Right atrium auricular region (tissue), 2 donors: ENCODE measurements around the gene ZDHHC18. TPM values are rescaled to one million over a fixed set of nuclear protein-coding genes. Genes with fewer than 3 reads are reported as not detected.

ENCODE experiments used
- DNase-seq: peaks from one replicate; pipeline ENCODE4 v3.0.0-alpha.2; 2019; ENCODE audit warnings: low spot score
- H3K27ac ChIP-seq, 2 donors: fragments of 200-600 bp; sonication (generic); 1 replicate in 1 of 2; 2 replicates in 1 of 2; pipeline ENCODE4 v1.5.1; 2016 to 2019
- H3K27me3 ChIP-seq, 2 donors: fragments of 200-600 bp; sonication (generic); one replicate each; pipeline versions ENCODE4 v1.5.1 to v1.6.0; 2017 to 2019
- H3K36me3 ChIP-seq: fragments of 200-600 bp; sonication (generic); one replicate; pipeline ENCODE4 v1.5.1; 2016
- H3K4me1 ChIP-seq, 2 donors: fragments of 200-600 bp; sonication (generic); one replicate each; pipeline versions ENCODE4 v1.5.1 to v1.6.0; 2017 to 2019
- H3K4me3 ChIP-seq, 2 donors: fragments of 200-600 bp; sonication (generic); 1 replicate in 1 of 2; 2 replicates in 1 of 2; pipeline ENCODE4 v1.5.1; 2017 to 2019; ENCODE audit warnings: mild to moderate bottlenecking in 1 of 2, moderate library complexity in 1 of 2
- H3K9me3 ChIP-seq, 2 donors: fragments of 200-600 bp; sonication (generic); one replicate each; pipeline ENCODE4 v1.5.1; 2019
- CTCF ChIP-seq, 2 donors: fragments of 200-600 bp; sonication (generic); IDR thresholded peaks; one replicate each; pipeline ENCODE4 v1.5.1; 2019; ENCODE audit warnings: antibody characterized with exemption in 2 of 2
- total RNA-seq, 2 donors: library from RNA; depleted of rRNA; stranded (reverse); fragments of >200 nt; gene quantifications; one replicate each; pipeline ENCODE4 v1.1.0, GENCODE V29; 2016

ZDHHC18 gene
- total RNA-seq, 2 donors from 2014 or later: 19.8 to 22.5 TPM

GRCh38 chr1:26856181-26856580 is 29.7 kb downstream of the ZDHHC18 start:
- H3K36me3 ChIP-seq: peaks cover 43% of the 10 kb centered on the region
- H3K27me3 ChIP-seq: no peaks in the 10 kb centered on the region
- no peak for DNase-seq
- H3K27ac ChIP-seq: no peak overlapping the region
- no peak overlapping the region for H3K4me3 ChIP-seq
- no peaks in the 10 kb centered on the region for H3K9me3 ChIP-seq
- no peaks in the 10 kb centered on the region for H3K4me1 ChIP-seq
- TF ChIP-seq CTCF (IDR thresholded peaks at IDR 0.05): no peak

GRCh38 chr1:26856604-26857469 is 30.3 kb downstream of the ZDHHC18 start:
- Histone ChIP-seq H3K4me1 (no peaks in the 10 kb centered on the region), H3K27me3 (no peaks in the 10 kb centered on the region), H3K27ac (no peak overlapping the region), H3K36me3 (peaks cover 37% of the 10 kb centered on the region), H3K4me3 (no peak overlapping the region), H3K9me3 (no peaks in the 10 kb centered on the region)
- no peak for TF ChIP-seq CTCF (IDR thresholded peaks at IDR 0.05)
- DNase-seq: no peak

GRCh38 chr1:26857473-26858060 is 31.1 kb downstream of the ZDHHC18 start:
- H3K27ac ChIP-seq: no peak overlapping the region
- no peak overlapping the region for H3K4me3 ChIP-seq
- no peaks in the 10 kb centered on the region for H3K27me3 ChIP-seq
- no peak for TF ChIP-seq CTCF (IDR thresholded peaks at IDR 0.05)
- no peaks in the 10 kb centered on the region for H3K4me1 ChIP-seq
- DNase-seq: no peak
- H3K36me3 ChIP-seq: peaks cover 29% of the 10 kb centered on the region
- H3K9me3 ChIP-seq: no peaks in the 10 kb centered on the region

GRCh38 chr1:26858160-26858559 is 31.7 kb downstream of the ZDHHC18 start:
- Histone ChIP-seq H3K36me3 (peaks cover 26% of the 10 kb centered on the region), H3K27ac (no peak overlapping the region)

GRCh38 chr1:26858891-26859640 is 32.6 kb downstream of the ZDHHC18 start:
- Histone ChIP-seq H3K36me3 (peaks cover 17% of the 10 kb centered on the region), H3K27ac (no peak overlapping the region), H3K9me3 (no peaks in the 10 kb centered on the region), H3K4me1 (peaks cover 0 to 6% of the 10 kb centered on the region in 2 donors), H3K27me3 (no peaks in the 10 kb centered on the region), H3K4me3 (no peak overlapping the region)
- DNase-seq: no peak
- TF ChIP-seq CTCF (IDR thresholded peaks at IDR 0.05): no peak

More at GRCh38 chr1:26858160-26858559, 31.7 kb downstream of the ZDHHC18 start:
- no peak for DNase-seq
- Histone ChIP-seq H3K27me3 (no peaks in the 10 kb centered on the region), H3K4me3 (no peak overlapping the region), H3K4me1 (no peaks in the 10 kb centered on the region), H3K9me3 (no peaks in the 10 kb centered on the region)
- TF ChIP-seq CTCF (IDR thresholded peaks at IDR 0.05): no peak
